B cell (primary cell): ENCODE results near the gene ERCC8. TPM values are rescaled to one million over a fixed set of nuclear protein-coding genes. Genes with fewer than 3 reads are reported as not detected.
"Not testable (repeated sequence)": the region's sequence is repeated elsewhere in the genome, so short reads cannot be mapped to it uniquely, and the experiment has no call there.

ENCODE experiments used
- ATAC-seq: fragments of 200-7000 bp; cut with Tn5 transposase; one replicate; pipeline ENCODE4 v1.10.0; 2021; ENCODE audit warnings: low read depth, mild to moderate bottlenecking, moderate number of reproducible peaks, moderate library complexity
- CTCF ChIA-PET: fragments of 350-600 bp; sonication (Branson Sonifier 250); formaldehyde crosslinking; loops from one replicate; lab custom pipeline; 2021; ENCODE audit warnings: antibody characterized with exemption, inconsistent platforms; lab: Charles Lee
- POLR2A ChIA-PET: fragments of 350-600 bp; sonication (Branson Sonifier 250); formaldehyde crosslinking; loops from one replicate; lab custom pipeline; 2021; ENCODE audit warnings: antibody characterized with exemption; lab: Charles Lee
- DNase-seq: peaks from one replicate; pipeline ENCODE4 v3.0.0; 2013
- H2AFZ ChIP-seq: 2 replicates; pipeline ENCODE4 v1.6.1; 2012; ENCODE audit warnings: mild to moderate bottlenecking, low read depth, low read length; ENCODE audit not compliant: insufficient read depth, poor library complexity, severe bottlenecking
- H3K27ac ChIP-seq, 2 donors: 1 replicate in 1 of 2; 2 replicates in 1 of 2; pipeline ENCODE4 v1.5.1; 2012 to 2013; ENCODE audit warnings: low read length in 2 of 2, mild to moderate bottlenecking in 2 of 2, moderate library complexity in 1 of 2
- H3K27me3 ChIP-seq, 4 experiments: fragments of 200-600 bp in 1 of 4; sonication (generic) in 1 of 4; replicated peaks in 1 of 4; 1 replicate in 2 of 4; 2 replicates in 2 of 4; pipeline versions ENCODE4 v1.6.1 to v1.7.0; 2013 to 2016; ENCODE audit warnings: low read length in 3 of 4, mild to moderate bottlenecking in 2 of 4, mixed read lengths in 1 of 4, moderate library complexity in 1 of 4; ENCODE audit not compliant: insufficient read depth in 4 of 4, control insufficient read depth in 3 of 4; ENCODE audit errors: control extremely low read depth in 1 of 4
- H3K36me3 ChIP-seq, 2 experiments: replicated peaks in 1 of 2; 1 replicate in 1 of 2; 2 replicates in 1 of 2; pipeline versions ENCODE4 v1.6.1 to v1.7.1; 2013; ENCODE audit warnings: low read length in 1 of 2; ENCODE audit not compliant: insufficient read depth in 2 of 2, control insufficient read depth in 1 of 2; ENCODE audit errors: control extremely low read depth in 1 of 2, extremely low read depth in 1 of 2
- H3K4me1 ChIP-seq, 2 donors: fragments of 200-600 bp in 1 of 2; sonication (generic) in 1 of 2; 1 replicate in 1 of 2; 2 replicates in 1 of 2; pipeline versions ENCODE4 v1.5.1 to v1.6.1; 2013 to 2017; ENCODE audit warnings: low read length in 2 of 2; ENCODE audit not compliant: control insufficient read depth in 2 of 2, insufficient read depth in 2 of 2
- H3K4me2 ChIP-seq: replicated peaks from 2 replicates; pipeline ENCODE3; 2012; ENCODE audit warnings: mild to moderate bottlenecking, low read depth, low read length; ENCODE audit not compliant: poor library complexity, severe bottlenecking
- H3K4me3 ChIP-seq, 5 experiments: fragments of 200-600 bp in 1 of 5; sonication (generic) in 1 of 5; 1 replicate in 3 of 5; 2 replicates in 2 of 5; pipeline versions ENCODE4 v1.5.1 to v1.7.0; 2011 to 2016; ENCODE audit warnings: low read length in 4 of 5, mild to moderate bottlenecking in 4 of 5, low read depth in 2 of 5, control low read depth in 1 of 5, moderate library complexity in 1 of 5; ENCODE audit not compliant: insufficient read depth in 1 of 5; ENCODE audit errors: control extremely low read depth in 1 of 5, extremely low read depth in 1 of 5
- H3K79me2 ChIP-seq: fragments of 200-600 bp; sonication (generic); one replicate; pipeline ENCODE4 v1.6.0; 2016; ENCODE audit warnings: low read length; ENCODE audit not compliant: control insufficient read depth, insufficient read depth
- H3K9ac ChIP-seq: fragments of 200-600 bp; sonication (generic); 2 replicates; pipeline ENCODE4 v1.6.1; 2017; ENCODE audit warnings: mild to moderate bottlenecking, low read length, moderate library complexity
- H3K9me3 ChIP-seq, 3 donors: one replicate each; pipeline versions ENCODE4 v1.6.1 to v1.7.1; 2013; ENCODE audit warnings: low read length in 2 of 3; ENCODE audit not compliant: control insufficient read depth in 2 of 3, insufficient read depth in 1 of 3; ENCODE audit errors: control extremely low read depth in 1 of 3
- H4K20me1 ChIP-seq: 2 replicates; pipeline ENCODE4 v1.6.0; 2012; ENCODE audit warnings: mild to moderate bottlenecking, low read length; ENCODE audit not compliant: insufficient read depth, control insufficient read depth, poor library complexity, severe bottlenecking
- H3K27ac Mint-ChIP-seq: one replicate; pipeline ENCODE4 v1.8.0; 2021; ENCODE audit warnings: mixed read lengths
- H3K27me3 Mint-ChIP-seq: one replicate; pipeline ENCODE4 v1.8.0; 2021; ENCODE audit warnings: mixed read lengths
- H3K4me1 Mint-ChIP-seq: one replicate; pipeline ENCODE4 v1.8.0; 2021; ENCODE audit warnings: mixed read lengths
- H3K4me3 Mint-ChIP-seq: one replicate; pipeline ENCODE4 v1.8.0; 2021; ENCODE audit warnings: mixed read lengths
- H3K9me3 Mint-ChIP-seq: one replicate; pipeline ENCODE4 v1.8.0; 2022; ENCODE audit warnings: mixed read lengths; ENCODE audit not compliant: insufficient read depth
- EZH2 ChIP-seq: IDR thresholded peaks from 2 replicates; pipeline ENCODE4 v1.6.1; 2012; ENCODE audit warnings: borderline replicate concordance, low read depth, mild to moderate bottlenecking, moderate library complexity, low read length; ENCODE audit not compliant: insufficient read depth, poor library complexity, severe bottlenecking
- WGBS: methylation state at CpG from one replicate; pipeline ENCODE4 v1.1.5; 2013; ENCODE audit warnings: missing lambda C conversion rate; ENCODE audit not compliant: insufficient coverage; 5-methylcytosine and 5-hydroxymethylcytosine counted together
- intact Hi-C: fragments of 100-400 bp; cut with micrococcal nuclease; formaldehyde crosslinking; loops from one replicate; pipeline ENCODE4 v1.10.0; 2022
- polyA plus RNA-seq: library from polyadenylated mRNA; depleted of rRNA; stranded (reverse); fragments of >200 nt; gene quantifications from 2 replicates; pipeline ENCODE4 v1.2.3, GENCODE V29; 2012
- total RNA-seq, 2 donors: library from RNA; stranded (reverse); fragments of 120-200 nt in 1 of 2; gene quantifications; 1 replicate in 1 of 2; 2 replicates in 1 of 2; pipeline versions ENCODE4 v1.2.3 to v1.2.4, GENCODE V29; 2013 to 2022
- TF ChIP-seq, protein P1 (sequence below): fragments of 200-600 bp; IDR thresholded peaks from one replicate; pipeline ENCODE4 v1.8.0; 2022; ENCODE audit warnings: antibody characterized with exemption, mild to moderate bottlenecking

The ERCC8 gene
- total and polyA plus RNA-seq, 2 donors (not counting 1 experiment from before 2014, with no cell fraction given) = 6.8 to 9.2 TPM

DNA sequence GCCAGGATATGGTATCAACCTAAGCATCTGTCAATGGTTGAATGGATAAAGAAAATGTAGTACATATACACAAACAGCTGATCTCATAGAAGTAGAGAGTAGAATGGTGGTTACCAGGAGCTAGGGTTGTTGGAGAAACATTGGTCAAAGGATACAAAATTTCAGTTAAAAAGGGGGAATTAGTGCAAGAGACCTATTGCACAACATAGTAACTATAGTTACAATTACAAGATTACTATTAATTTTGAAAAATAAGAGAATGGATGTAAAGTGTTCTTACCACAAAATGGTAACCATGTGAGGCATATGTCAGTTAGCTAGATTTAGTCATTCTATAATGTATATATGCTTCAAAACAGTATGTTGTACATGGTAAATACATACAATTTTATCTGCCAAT lies 72.0 kb downstream of the ERCC8 start:
- H3K9me3 Mint-ChIP-seq = peaks cover 10% of the 10 kb centered on the region
- intact Hi-C loops = no loop called here
- no peak overlapping the region for H3K4me3 Mint-ChIP-seq

DNA sequence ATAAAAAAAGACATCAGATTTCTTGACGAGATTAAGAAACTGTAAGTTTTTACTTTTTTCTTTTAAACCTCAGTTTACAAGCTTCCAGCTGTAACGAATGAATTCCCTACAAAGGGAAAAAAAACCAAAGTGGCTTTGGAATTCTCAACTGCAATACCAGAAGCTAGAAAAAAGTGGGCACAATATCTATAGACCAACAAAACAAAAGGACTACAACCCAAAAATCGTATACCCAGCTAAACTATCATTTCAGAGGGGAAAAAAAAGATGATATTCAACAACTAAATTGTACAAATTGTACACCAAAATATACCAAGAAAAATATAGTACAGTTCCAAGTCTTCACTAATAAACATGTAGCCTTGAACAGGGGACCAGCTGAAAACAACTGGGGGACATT lies 74.0 kb downstream of the ERCC8 start:
- H3K27me3 ChIP-seq = no peaks in the 10 kb centered on the region
- peaks cover 0 to 13% (median 5%) of the 10 kb centered on the region in 3 donors for H3K9me3 ChIP-seq
- no peaks in the 10 kb centered on the region for H3K4me1 ChIP-seq
- ATAC-seq (no peak), DNase-seq (no peak)
- WGBS = no CpG with 5 or more reads among the region's 3 CpGs
- H2AFZ ChIP-seq = no peak overlapping the region
- POLR2A ChIA-PET = no interaction called here
- H3K36me3 ChIP-seq = no peaks in the 10 kb centered on the region
- TF ChIP-seq EZH2 = no peak
- TF ChIP-seq, protein P1, sequence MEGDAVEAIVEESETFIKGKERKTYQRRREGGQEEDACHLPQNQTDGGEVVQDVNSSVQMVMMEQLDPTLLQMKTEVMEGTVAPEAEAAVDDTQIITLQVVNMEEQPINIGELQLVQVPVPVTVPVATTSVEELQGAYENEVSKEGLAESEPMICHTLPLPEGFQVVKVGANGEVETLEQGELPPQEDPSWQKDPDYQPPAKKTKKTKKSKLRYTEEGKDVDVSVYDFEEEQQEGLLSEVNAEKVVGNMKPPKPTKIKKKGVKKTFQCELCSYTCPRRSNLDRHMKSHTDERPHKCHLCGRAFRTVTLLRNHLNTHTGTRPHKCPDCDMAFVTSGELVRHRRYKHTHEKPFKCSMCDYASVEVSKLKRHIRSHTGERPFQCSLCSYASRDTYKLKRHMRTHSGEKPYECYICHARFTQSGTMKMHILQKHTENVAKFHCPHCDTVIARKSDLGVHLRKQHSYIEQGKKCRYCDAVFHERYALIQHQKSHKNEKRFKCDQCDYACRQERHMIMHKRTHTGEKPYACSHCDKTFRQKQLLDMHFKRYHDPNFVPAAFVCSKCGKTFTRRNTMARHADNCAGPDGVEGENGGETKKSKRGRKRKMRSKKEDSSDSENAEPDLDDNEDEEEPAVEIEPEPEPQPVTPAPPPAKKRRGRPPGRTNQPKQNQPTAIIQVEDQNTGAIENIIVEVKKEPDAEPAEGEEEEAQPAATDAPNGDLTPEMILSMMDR = no peak
- H3K27me3 Mint-ChIP-seq = no peaks in the 10 kb centered on the region
- intact Hi-C loops = no loop called here
- no peak overlapping the region for H3K4me2 ChIP-seq
- no peak overlapping the region for H3K9ac ChIP-seq
- H3K9me3 Mint-ChIP-seq = peaks cover 10% of the 10 kb centered on the region
- H3K4me3 Mint-ChIP-seq = no peak overlapping the region
- no peak overlapping the region for H3K4me3 ChIP-seq
- H3K79me2 ChIP-seq = no peaks in the 10 kb centered on the region
- no peak overlapping the region for H3K27ac Mint-ChIP-seq
- no peaks in the 10 kb centered on the region for H3K4me1 Mint-ChIP-seq
- CTCF ChIA-PET = no interaction called here
- H3K27ac ChIP-seq = no peak overlapping the region
- H4K20me1 ChIP-seq = no peaks in the 10 kb centered on the region

More for the DNA sequence above, 72.0 kb downstream of the ERCC8 start:
- DNase-seq (no peak), ATAC-seq (no peak)
- no peaks in the 10 kb centered on the region for H3K4me1 ChIP-seq
- no peaks in the 10 kb centered on the region for H3K79me2 ChIP-seq
- no peak for TF ChIP-seq EZH2
- TF ChIP-seq, protein P1 = no peak
- H2AFZ ChIP-seq = no peak overlapping the region
- no peaks in the 10 kb centered on the region for H3K36me3 ChIP-seq
- no peak overlapping the region for H3K27ac ChIP-seq
- no peaks in the 10 kb centered on the region for H3K4me1 Mint-ChIP-seq
- no peak overlapping the region for H3K9ac ChIP-seq
- H3K9me3 ChIP-seq = peaks cover 0 to 11% (median 5%) of the 10 kb centered on the region in 3 donors
- no peaks in the 10 kb centered on the region for H3K27me3 Mint-ChIP-seq
- H3K4me2 ChIP-seq = no peak overlapping the region
- ChIA-PET POLR2A (no interaction called here), CTCF (no interaction called here)
- H3K4me3 ChIP-seq = no peak overlapping the region
- no peaks in the 10 kb centered on the region for H3K27me3 ChIP-seq
- no peak overlapping the region for H3K27ac Mint-ChIP-seq
- no peaks in the 10 kb centered on the region for H4K20me1 ChIP-seq

DNA sequence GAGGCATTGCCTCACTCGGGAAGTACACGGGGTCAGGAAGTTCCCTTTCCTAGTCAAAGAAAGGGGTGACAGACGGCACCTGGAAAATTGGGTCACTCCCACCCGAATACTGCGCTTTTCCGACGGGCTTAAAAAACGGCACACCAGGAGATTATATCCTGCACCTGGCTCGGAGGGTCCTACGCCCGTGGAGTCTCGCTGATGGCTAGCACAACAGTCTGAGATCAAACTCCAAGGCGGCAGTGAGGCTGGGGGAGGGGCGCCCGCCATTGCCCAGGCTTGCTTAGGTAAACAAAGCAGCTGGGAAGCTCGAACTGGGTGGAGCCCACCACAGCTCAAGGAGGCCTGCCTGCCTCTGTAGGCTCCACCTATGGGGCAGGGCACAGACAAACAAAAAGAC lies 84.3 kb downstream of the ERCC8 start:
- H3K36me3 ChIP-seq, DNase-seq, H3K27ac Mint-ChIP-seq: not testable (repeated sequence)

More for the DNA sequence above, 84.3 kb downstream of the ERCC8 start:
- H3K9me3 Mint-ChIP-seq, H3K4me1 Mint-ChIP-seq, CTCF ChIA-PET, H4K20me1 ChIP-seq, H3K4me2 ChIP-seq, H3K4me3 ChIP-seq, POLR2A ChIA-PET, H3K4me1 ChIP-seq, H3K9me3 ChIP-seq, H3K79me2 ChIP-seq, H3K27me3 Mint-ChIP-seq, H3K4me3 Mint-ChIP-seq, H2AFZ ChIP-seq, intact Hi-C loops, H3K27ac ChIP-seq, ATAC-seq, H3K27me3 ChIP-seq, H3K9ac ChIP-seq: not testable (repeated sequence)
- 98% methylated on average over 12 of the region's 16 CpGs for WGBS
